PFSK-1 (cell line): Measurements from ENCODE around the gene KLF2.

Experiments
- FOXP2 ChIP-seq: optimal IDR thresholded peaks from 2 replicates; pipeline ENCODE3; 2011; ENCODE audit warnings: borderline replicate concordance, control low read depth, inconsistent platforms; ENCODE audit not compliant: insufficient read depth; ENCODE audit errors: extremely low read length, extremely low read depth
- POLR2AphosphoS5 ChIP-seq: IDR thresholded peaks from 2 replicates; pipeline ENCODE4 v1.6.1; 2012; ENCODE audit warnings: low read depth, mild to moderate bottlenecking, control low read depth, low read length, moderate library complexity
- SIN3A ChIP-seq: IDR thresholded peaks from 2 replicates; pipeline ENCODE4 v1.6.1; 2012; ENCODE audit warnings: mild to moderate bottlenecking, low read length, moderate library complexity, borderline replicate concordance; ENCODE audit not compliant: insufficient read depth
- TAF1 ChIP-seq: IDR thresholded peaks from 2 replicates; pipeline ENCODE4 v1.6.1; 2012; ENCODE audit warnings: low read length, control low read depth, borderline replicate concordance; ENCODE audit not compliant: insufficient read depth
- TF ChIP-seq, protein P1 (sequence below), 2 experiments: IDR thresholded peaks; 2 replicates each; pipeline versions ENCODE4 v1.6.1 to v1.8.0; 2011 to 2012; ENCODE audit warnings: low read depth in 2 of 2, low read length in 2 of 2, control low read depth in 1 of 2, inconsistent platforms in 1 of 2, mild to moderate bottlenecking in 1 of 2, moderate library complexity in 1 of 2; ENCODE audit not compliant: insufficient read depth in 1 of 2

The KLF2 gene

DNA sequence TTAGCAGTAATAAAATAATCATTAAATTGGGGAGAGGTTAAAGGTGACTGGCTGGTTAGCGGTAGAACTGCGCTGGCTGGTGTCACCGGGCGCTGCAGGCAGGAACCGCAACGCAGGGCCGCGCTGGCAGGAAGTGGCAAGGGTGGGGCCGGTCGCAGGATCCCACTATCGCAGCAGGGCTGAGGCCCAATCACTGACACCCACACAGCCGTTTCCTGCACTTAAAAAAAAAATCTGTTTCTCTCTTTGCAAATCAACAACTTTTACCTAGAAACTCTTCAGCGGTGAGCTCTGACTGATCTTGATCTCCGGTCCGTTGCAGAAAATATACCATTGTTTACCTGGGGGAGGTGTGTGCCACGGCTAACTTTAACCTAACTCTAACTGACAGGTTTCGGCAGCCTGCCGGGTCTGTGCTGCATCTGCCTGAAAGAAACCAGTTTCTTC is 46.9 kb downstream of the KLF2 start:
- TF ChIP-seq FOXP2 (no peak), TAF1 (no peak), POLR2AphosphoS5 (no peak), SIN3A (no peak)
- TF ChIP-seq, protein P1, sequence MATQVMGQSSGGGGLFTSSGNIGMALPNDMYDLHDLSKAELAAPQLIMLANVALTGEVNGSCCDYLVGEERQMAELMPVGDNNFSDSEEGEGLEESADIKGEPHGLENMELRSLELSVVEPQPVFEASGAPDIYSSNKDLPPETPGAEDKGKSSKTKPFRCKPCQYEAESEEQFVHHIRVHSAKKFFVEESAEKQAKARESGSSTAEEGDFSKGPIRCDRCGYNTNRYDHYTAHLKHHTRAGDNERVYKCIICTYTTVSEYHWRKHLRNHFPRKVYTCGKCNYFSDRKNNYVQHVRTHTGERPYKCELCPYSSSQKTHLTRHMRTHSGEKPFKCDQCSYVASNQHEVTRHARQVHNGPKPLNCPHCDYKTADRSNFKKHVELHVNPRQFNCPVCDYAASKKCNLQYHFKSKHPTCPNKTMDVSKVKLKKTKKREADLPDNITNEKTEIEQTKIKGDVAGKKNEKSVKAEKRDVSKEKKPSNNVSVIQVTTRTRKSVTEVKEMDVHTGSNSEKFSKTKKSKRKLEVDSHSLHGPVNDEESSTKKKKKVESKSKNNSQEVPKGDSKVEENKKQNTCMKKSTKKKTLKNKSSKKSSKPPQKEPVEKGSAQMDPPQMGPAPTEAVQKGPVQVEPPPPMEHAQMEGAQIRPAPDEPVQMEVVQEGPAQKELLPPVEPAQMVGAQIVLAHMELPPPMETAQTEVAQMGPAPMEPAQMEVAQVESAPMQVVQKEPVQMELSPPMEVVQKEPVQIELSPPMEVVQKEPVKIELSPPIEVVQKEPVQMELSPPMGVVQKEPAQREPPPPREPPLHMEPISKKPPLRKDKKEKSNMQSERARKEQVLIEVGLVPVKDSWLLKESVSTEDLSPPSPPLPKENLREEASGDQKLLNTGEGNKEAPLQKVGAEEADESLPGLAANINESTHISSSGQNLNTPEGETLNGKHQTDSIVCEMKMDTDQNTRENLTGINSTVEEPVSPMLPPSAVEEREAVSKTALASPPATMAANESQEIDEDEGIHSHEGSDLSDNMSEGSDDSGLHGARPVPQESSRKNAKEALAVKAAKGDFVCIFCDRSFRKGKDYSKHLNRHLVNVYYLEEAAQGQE (IDR thresholded peaks at IDR 0.05; ENCODE audit: insufficient read depth in 1 of 2, low read depth in 2 of 2, low read length in 2 of 2), result no peak

DNA sequence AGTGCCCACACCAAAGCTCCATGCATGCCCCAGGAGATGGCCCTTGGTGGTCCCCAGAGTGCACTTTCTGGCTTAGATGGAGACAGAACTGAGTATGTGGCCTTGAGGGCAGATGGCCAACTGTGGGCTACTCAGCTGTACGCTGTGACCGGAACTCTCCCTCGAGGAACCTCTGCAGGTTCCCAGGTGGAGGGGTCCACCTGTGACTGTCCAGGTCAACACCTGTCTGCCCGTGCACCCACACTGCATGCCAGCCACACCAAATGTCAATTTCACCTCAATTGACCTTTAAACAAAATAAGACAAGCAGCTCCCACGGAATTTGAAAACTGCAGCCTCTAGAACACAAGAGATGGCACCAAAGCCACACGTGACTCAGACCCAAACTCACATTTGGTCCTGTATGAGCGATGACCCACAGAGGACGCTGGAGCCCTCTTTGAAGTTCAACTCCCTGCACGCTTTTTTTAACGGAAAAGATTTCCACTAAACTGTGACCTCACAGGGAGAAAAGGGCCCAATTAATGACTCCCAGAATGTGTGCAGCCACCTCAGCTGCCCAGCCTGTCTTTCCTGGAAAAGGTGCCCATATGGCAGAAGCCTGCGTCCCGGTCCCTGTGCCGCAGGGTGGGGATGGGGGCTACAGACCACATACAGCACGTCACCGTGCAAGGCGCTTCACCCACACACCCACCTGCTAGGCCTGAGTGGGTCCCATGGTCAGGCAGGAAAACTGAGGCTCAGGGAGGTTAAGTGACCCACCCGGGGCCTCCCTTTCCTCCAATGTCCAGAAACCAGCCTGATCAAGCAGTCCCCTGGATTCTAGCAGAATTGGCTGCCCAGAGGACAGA is 47.7 kb downstream of the KLF2 start:
- TF ChIP-seq POLR2AphosphoS5 (no peak), FOXP2 (no peak), TAF1 (no peak), SIN3A (no peak)
- TF ChIP-seq, protein P1 (IDR thresholded peaks at IDR 0.05; ENCODE audit: insufficient read depth in 1 of 2, low read depth in 2 of 2, low read length in 2 of 2), result no peak

DNA sequence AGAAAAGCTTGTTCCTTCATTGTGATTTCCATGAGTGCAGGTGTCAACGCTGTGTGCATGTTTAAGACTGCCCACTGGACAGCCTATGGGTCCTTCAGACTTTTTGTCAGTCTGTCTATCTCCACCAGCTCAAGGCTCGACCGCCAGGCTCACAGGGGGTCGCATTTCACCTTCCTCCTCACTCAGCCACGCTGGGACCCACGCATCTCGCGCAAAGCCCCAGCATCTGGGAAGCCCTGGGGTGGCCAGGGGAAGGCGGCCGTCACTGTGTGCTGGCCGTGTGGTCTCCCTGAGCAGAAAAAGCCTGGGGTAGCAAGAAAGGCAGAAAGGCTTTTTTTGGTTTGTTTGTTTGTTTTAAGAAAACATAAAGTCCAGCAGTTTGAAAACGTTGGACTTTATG is 48.5 kb downstream of the KLF2 start:
- TF ChIP-seq TAF1, result no peak
- TF ChIP-seq SIN3A, result no peak
- TF ChIP-seq FOXP2, result no peak
- TF ChIP-seq, protein P1 (IDR thresholded peaks at IDR 0.05; ENCODE audit: insufficient read depth in 1 of 2, low read depth in 2 of 2, low read length in 2 of 2), result no peak
- no peak for TF ChIP-seq POLR2AphosphoS5

DNA sequence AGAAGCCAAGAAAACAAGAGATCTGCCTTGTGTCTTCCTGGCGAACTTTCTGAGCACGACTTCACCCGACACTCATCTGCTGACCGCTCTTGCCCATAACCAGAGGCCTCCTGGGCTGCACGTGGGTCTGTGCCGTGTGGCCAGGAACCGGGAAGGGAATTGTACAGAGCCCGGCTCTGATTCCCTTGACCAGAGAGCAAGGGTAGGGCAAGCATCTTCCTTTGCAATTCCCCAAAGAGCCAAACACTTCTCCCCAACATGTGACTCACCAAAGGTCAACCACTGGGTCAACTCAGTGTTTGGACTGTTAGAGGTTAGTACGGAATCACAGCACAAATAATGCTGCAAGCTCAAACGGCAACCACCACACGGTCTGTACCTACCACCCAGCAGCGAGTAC is 48.9 kb downstream of the KLF2 start:
- TF ChIP-seq, protein P1 (IDR thresholded peaks at IDR 0.05; ENCODE audit: insufficient read depth in 1 of 2, low read depth in 2 of 2, low read length in 2 of 2), result no peak
- no peak for TF ChIP-seq SIN3A
- TF ChIP-seq TAF1, result no peak
- TF ChIP-seq FOXP2, result no peak
- TF ChIP-seq POLR2AphosphoS5, result no peak
